Skin of body (tissue), 2 donors: ENCODE results near the gene RPH3AL. TPM values are rescaled to one million over a fixed set of nuclear protein-coding genes. Genes with fewer than 3 reads are reported as not detected.
"Not testable (repeated sequence)": the region's sequence is repeated elsewhere in the genome, so short reads cannot be mapped to it uniquely, and the experiment has no call there.

Experiments used
- DNase-seq: peaks from one replicate; lab custom pipeline; 2025; lab: John Stamatoyannopoulos, UW
- total RNA-seq: library from RNA; depleted of rRNA; stranded (reverse); fragments of >200 nt; gene quantifications from one replicate; pipeline ENCODE4 v1.2.3, GENCODE V29; 2014

RPH3AL gene
- total RNA-seq, 1 donor from 2014 or later = 4.8 TPM

GRCh38 chr17:243924-244323 lies 108.7 kb downstream of the RPH3AL start:
- not testable (repeated sequence) for DNase-seq

- no peak for DNase-seq
Observed at GRCh38 chr17:238964-239259, 113.7 kb downstream of the RPH3AL start.

GRCh38 chr17:238071-238963 lies 114.3 kb downstream of the RPH3AL start:
- DNase-seq = no peak

GRCh38 chr17:237406-237955 lies 115.1 kb downstream of the RPH3AL start:
- no peak for DNase-seq

GRCh38 chr17:236641-237405 lies 115.8 kb downstream of the RPH3AL start:
- DNase-seq = no peak

GRCh38 chr17:235831-236640 lies 116.6 kb downstream of the RPH3AL start:
- DNase-seq = no peak

GRCh38 chr17:234994-235830 lies 117.4 kb downstream of the RPH3AL start:
- DNase-seq = not testable (repeated sequence)

- peak; percentile 40 for DNase-seq
Observed at GRCh38 chr17:234163-234993, 118.2 kb downstream of the RPH3AL start.

GRCh38 chr17:233473-233941 lies 119.1 kb downstream of the RPH3AL start:
- DNase-seq = no peak

GRCh38 chr17:231966-232807 lies 120.4 kb downstream of the RPH3AL start:
- DNase-seq = no peak

- no peak for DNase-seq
Observed at GRCh38 chr17:231191-231965, 121.2 kb downstream of the RPH3AL start.

GRCh38 chr17:230395-230770 lies 122.2 kb downstream of the RPH3AL start:
- DNase-seq = no peak

- no peak for DNase-seq
Observed at GRCh38 chr17:229709-230394, 122.8 kb downstream of the RPH3AL start.

- DNase-seq = no peak
Observed at GRCh38 chr17:228951-229708, 123.5 kb downstream of the RPH3AL start.

- no peak for DNase-seq
Observed at GRCh38 chr17:227946-228615, 124.5 kb downstream of the RPH3AL start.
